CD14-positive monocyte (primary cell): ENCODE results near the gene MCCC2. TPM values are rescaled to one million over a fixed set of nuclear protein-coding genes. Genes with fewer than 3 reads are reported as not detected.
"Not testable (repeated sequence)": the region's sequence is repeated elsewhere in the genome, so short reads cannot be mapped to it uniquely, and the experiment has no call there.

Experiments used
- DNase-seq, 3 donors: peaks; one replicate each; pipeline ENCODE4 v3.0.0-alpha.2; 2011 to 2022
- H2AFZ ChIP-seq: 2 replicates; pipeline ENCODE4 v1.6.0; 2012; ENCODE audit warnings: mild to moderate bottlenecking, low read depth, low read length, inconsistent platforms; ENCODE audit not compliant: insufficient read depth, poor library complexity, severe bottlenecking
- H3K27ac ChIP-seq, 2 donors: 1 replicate in 1 of 2; 2 replicates in 1 of 2; pipeline ENCODE4 v1.5.1; 2012 to 2013; ENCODE audit warnings: low read length in 2 of 2, control low read depth in 1 of 2, inconsistent platforms in 1 of 2, low read depth in 1 of 2, mild to moderate bottlenecking in 1 of 2
- H3K27me3 ChIP-seq, 2 donors: one replicate each; pipeline versions ENCODE4 v1.6.0 to v1.6.1; 2011 to 2013; ENCODE audit warnings: low read length in 2 of 2; ENCODE audit not compliant: control insufficient read depth in 2 of 2, insufficient read depth in 2 of 2
- H3K36me3 ChIP-seq, 2 donors: replicated peaks in 1 of 2; 1 replicate in 1 of 2; 2 replicates in 1 of 2; pipeline versions ENCODE4 v1.5.1 to v1.6.1; 2012 to 2013; ENCODE audit warnings: low read length in 2 of 2, control low read depth in 1 of 2, inconsistent platforms in 1 of 2, mild to moderate bottlenecking in 1 of 2; ENCODE audit not compliant: insufficient read depth in 2 of 2, control insufficient read depth in 1 of 2
- H3K4me1 ChIP-seq, 2 donors: 1 replicate in 1 of 2; 2 replicates in 1 of 2; pipeline versions ENCODE4 v1.5.1 to v1.6.1; 2012 to 2013; ENCODE audit warnings: low read length in 2 of 2, control low read depth in 1 of 2, inconsistent platforms in 1 of 2, mild to moderate bottlenecking in 1 of 2, moderate library complexity in 1 of 2; ENCODE audit not compliant: insufficient read depth in 2 of 2, control insufficient read depth in 1 of 2
- H3K4me2 ChIP-seq: replicated peaks from 2 replicates; pipeline ENCODE3; 2012; ENCODE audit warnings: low read length, moderate library complexity, mild to moderate bottlenecking; ENCODE audit not compliant: poor library complexity, severe bottlenecking; ENCODE audit errors: extremely low read depth
- H3K4me3 ChIP-seq, 3 experiments: fragments of 200-600 bp in 1 of 3; sonication (generic) in 1 of 3; replicated peaks in 1 of 3; 1 replicate in 2 of 3; 2 replicates in 1 of 3; pipeline ENCODE4 v1.5.1; 2011 to 2013; ENCODE audit warnings: low read length in 3 of 3, mild to moderate bottlenecking in 3 of 3, control low read depth in 2 of 3, low read depth in 2 of 3, inconsistent platforms in 1 of 3, moderate library complexity in 1 of 3
- H3K79me2 ChIP-seq: 2 replicates; pipeline ENCODE4 v1.6.0; 2012; ENCODE audit warnings: mild to moderate bottlenecking, control low read depth, inconsistent platforms, low read length, moderate library complexity; ENCODE audit not compliant: insufficient read depth
- H3K9ac ChIP-seq: 2 replicates; pipeline ENCODE4 v1.6.0; 2017; ENCODE audit warnings: low read length, mild to moderate bottlenecking; ENCODE audit not compliant: insufficient read depth, poor library complexity, severe bottlenecking
- H3K9me3 ChIP-seq, 2 donors: replicated peaks in 1 of 2; 1 replicate in 1 of 2; 2 replicates in 1 of 2; pipeline versions ENCODE4 v1.5.1 to v1.6.1; 2012 to 2013; ENCODE audit warnings: low read length in 2 of 2, control low read depth in 1 of 2; ENCODE audit not compliant: control insufficient read depth in 1 of 2, insufficient read depth in 1 of 2
- H4K20me1 ChIP-seq: 2 replicates; pipeline ENCODE4 v1.6.0; 2012; ENCODE audit warnings: mild to moderate bottlenecking, low read length, control low read depth, moderate library complexity; ENCODE audit not compliant: insufficient read depth
- H3K27ac Mint-ChIP-seq, 7 donors: one replicate each; pipeline ENCODE4 v1.8.0; 2020; ENCODE audit warnings: mild to moderate bottlenecking in 7 of 7, mixed read lengths in 7 of 7, moderate library complexity in 6 of 7, inconsistent platforms in 2 of 7
- H3K27me3 Mint-ChIP-seq, 3 donors: one replicate each; pipeline ENCODE4 v1.8.0; 2021 to 2022; ENCODE audit warnings: low read depth in 3 of 3, mild to moderate bottlenecking in 3 of 3, mixed read lengths in 3 of 3, moderate library complexity in 3 of 3, inconsistent platforms in 1 of 3
- H3K36me3 Mint-ChIP-seq, 2 donors: one replicate each; pipeline ENCODE4 v1.8.0; 2020; ENCODE audit warnings: mixed read lengths in 2 of 2, inconsistent platforms in 1 of 2, mild to moderate bottlenecking in 1 of 2
- H3K4me1 Mint-ChIP-seq: one replicate; pipeline ENCODE4 v1.8.0; 2020; ENCODE audit warnings: mild to moderate bottlenecking, mixed read lengths
- H3K4me3 Mint-ChIP-seq, 2 donors: one replicate each; pipeline ENCODE4 v1.8.0; 2020; ENCODE audit warnings: mild to moderate bottlenecking in 2 of 2, mixed read lengths in 2 of 2, moderate library complexity in 1 of 2
- H3K9me3 Mint-ChIP-seq, 7 donors: one replicate each; pipeline ENCODE4 v1.8.0; 2020 to 2022; ENCODE audit warnings: mixed read lengths in 7 of 7, mild to moderate bottlenecking in 6 of 7, moderate library complexity in 6 of 7, inconsistent platforms in 2 of 7
- WGBS: methylation state at CpG from one replicate; pipeline ENCODE4 v1.1.5; 2013; ENCODE audit warnings: missing lambda C conversion rate; ENCODE audit not compliant: insufficient coverage; 5-methylcytosine and 5-hydroxymethylcytosine counted together
- intact Hi-C, 2 donors: fragments of 100-400 bp; cut with micrococcal nuclease; formaldehyde crosslinking; loops; one replicate each; pipeline versions ENCODE4 v1.15.0 to v1.15.1; 2023
- polyA plus RNA-seq, 3 donors: library from polyadenylated mRNA; depleted of rRNA in 1 of 3; unstranded in 2 of 3; stranded (reverse) in 1 of 3; fragments of 300-500 nt in 2 of 3; fragments of >200 nt in 1 of 3; fragmentation: Illumina TruSeq in 2 of 3; gene quantifications; 1 replicate in 2 of 3; 2 replicates in 1 of 3; pipeline ENCODE4 v1.2.3, GENCODE V29; 2012 to 2021
- TF ChIP-seq, protein P1 (sequence below): fragments of 200-600 bp; IDR thresholded peaks from one replicate; pipeline ENCODE4 v1.8.0; 2022; ENCODE audit warnings: antibody characterized with exemption, mild to moderate bottlenecking

MCCC2 gene
- polyA plus RNA-seq, 3 donors: 15.4 to 21.9 (median 16.5) TPM

DNA sequence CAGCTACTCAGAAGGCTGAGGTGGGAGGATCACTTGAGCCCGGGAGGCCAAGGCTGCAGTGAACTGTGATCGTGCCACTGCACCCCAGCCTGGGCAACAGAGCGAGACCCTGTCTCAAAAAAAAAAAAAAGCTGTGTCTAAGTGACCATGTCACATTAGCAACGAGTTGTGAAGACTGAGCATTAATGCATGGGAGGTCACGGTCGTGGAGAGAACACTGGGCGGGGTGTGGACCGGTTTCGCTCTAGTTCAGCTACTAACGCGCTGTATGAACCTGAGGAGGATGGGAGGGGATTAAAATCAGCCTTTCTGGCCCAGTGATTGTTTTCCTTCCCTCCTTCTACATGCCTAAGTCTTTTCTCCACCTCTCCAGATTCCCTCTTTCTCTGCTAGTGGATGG lies 75.2 kb downstream of the MCCC2 start:
- Mint-ChIP-seq H3K4me3 (no peak overlapping the region), H3K27me3 (peaks cover 3 to 5% (median 4%) of the 10 kb centered on the region in 3 donors), H3K36me3 (peaks cover 10 to 12% of the 10 kb centered on the region in 2 donors), H3K4me1 (no peaks in the 10 kb centered on the region), H3K27ac (peak overlapping the region in 1 of 7 donors; percentile 51), H3K9me3 (peaks cover 0 to 2% (median 0%) of the 10 kb centered on the region in 7 donors)
- H2AFZ ChIP-seq: no peak overlapping the region
- H3K36me3 ChIP-seq: peaks cover 2 to 12% of the 10 kb centered on the region in 2 donors
- no peaks in the 10 kb centered on the region for H3K4me1 ChIP-seq
- no peaks in the 10 kb centered on the region for H3K9me3 ChIP-seq
- TF ChIP-seq, protein P1, sequence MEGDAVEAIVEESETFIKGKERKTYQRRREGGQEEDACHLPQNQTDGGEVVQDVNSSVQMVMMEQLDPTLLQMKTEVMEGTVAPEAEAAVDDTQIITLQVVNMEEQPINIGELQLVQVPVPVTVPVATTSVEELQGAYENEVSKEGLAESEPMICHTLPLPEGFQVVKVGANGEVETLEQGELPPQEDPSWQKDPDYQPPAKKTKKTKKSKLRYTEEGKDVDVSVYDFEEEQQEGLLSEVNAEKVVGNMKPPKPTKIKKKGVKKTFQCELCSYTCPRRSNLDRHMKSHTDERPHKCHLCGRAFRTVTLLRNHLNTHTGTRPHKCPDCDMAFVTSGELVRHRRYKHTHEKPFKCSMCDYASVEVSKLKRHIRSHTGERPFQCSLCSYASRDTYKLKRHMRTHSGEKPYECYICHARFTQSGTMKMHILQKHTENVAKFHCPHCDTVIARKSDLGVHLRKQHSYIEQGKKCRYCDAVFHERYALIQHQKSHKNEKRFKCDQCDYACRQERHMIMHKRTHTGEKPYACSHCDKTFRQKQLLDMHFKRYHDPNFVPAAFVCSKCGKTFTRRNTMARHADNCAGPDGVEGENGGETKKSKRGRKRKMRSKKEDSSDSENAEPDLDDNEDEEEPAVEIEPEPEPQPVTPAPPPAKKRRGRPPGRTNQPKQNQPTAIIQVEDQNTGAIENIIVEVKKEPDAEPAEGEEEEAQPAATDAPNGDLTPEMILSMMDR: no peak
- no peaks in the 10 kb centered on the region for H4K20me1 ChIP-seq
- H3K79me2 ChIP-seq: no peaks in the 10 kb centered on the region
- no peaks in the 10 kb centered on the region for H3K27me3 ChIP-seq
- WGBS: 94% methylated on average over 5 of the region's 11 CpGs
- DNase-seq: no peak
- no peak overlapping the region for H3K4me2 ChIP-seq
- no peak overlapping the region for H3K4me3 ChIP-seq
- intact Hi-C loops: no loop called here
- no peak overlapping the region for H3K27ac ChIP-seq
- no peak overlapping the region for H3K9ac ChIP-seq

GRCh38 chr5:71663191-71663969 lies 76.2 kb downstream of the MCCC2 start:
- Mint-ChIP-seq H3K4me3 (no peak overlapping the region), H3K36me3 (peaks cover under 1 to 2% of the 10 kb centered on the region in 2 donors)

DNA sequence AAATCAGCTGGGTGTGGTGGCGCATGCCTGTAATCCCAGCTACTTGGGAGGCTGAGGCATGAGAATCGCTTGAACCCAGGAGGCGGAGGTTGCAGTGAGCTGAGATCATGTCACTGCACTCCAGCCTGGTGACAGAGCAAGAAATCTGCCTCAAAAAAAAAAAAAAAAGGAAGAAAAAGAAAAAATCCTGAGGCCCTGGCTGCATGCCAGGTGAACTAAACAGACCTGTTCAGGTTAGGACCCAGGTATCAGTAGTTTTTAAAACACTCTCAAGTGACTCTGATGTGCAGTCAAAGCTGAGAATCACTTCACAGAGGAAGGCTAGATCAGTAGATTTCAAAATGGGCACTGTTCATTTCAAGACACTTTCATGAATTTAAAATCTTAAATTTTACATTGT lies 77.5 kb downstream of the MCCC2 start:
- H3K9me3 ChIP-seq, H3K4me3 Mint-ChIP-seq, H3K27me3 ChIP-seq, H3K9ac ChIP-seq, H3K36me3 Mint-ChIP-seq, DNase-seq, H3K36me3 ChIP-seq, H4K20me1 ChIP-seq, H3K4me1 Mint-ChIP-seq, intact Hi-C loops, H3K9me3 Mint-ChIP-seq, H3K79me2 ChIP-seq, H3K4me1 ChIP-seq, H3K4me2 ChIP-seq, H3K27me3 Mint-ChIP-seq, H2AFZ ChIP-seq, H3K27ac ChIP-seq, H3K4me3 ChIP-seq: not testable (repeated sequence)
- peak overlapping the region in 1 of 7 donors; percentile 54 for H3K27ac Mint-ChIP-seq
- WGBS: no CpG with 5 or more reads among the region's 3 CpGs

More at GRCh38 chr5:71663191-71663969, 76.2 kb downstream of the MCCC2 start:
- Mint-ChIP-seq H3K9me3 (peaks cover 0 to 5% (median 0%) of the 10 kb centered on the region in 7 donors), H3K27ac (peak overlapping the region in 1 of 7 donors; percentile 17), H3K27me3 (peaks cover 3 to 5% (median 4%) of the 10 kb centered on the region in 3 donors), H3K4me1 (no peaks in the 10 kb centered on the region)
- intact Hi-C loops: no loop called here
- Histone ChIP-seq H3K9ac (no peak overlapping the region), H3K36me3 (peaks cover 0 to 2% of the 10 kb centered on the region in 2 donors), H3K4me2 (no peak overlapping the region), H3K79me2 (no peaks in the 10 kb centered on the region), H2AFZ (no peak overlapping the region), H3K4me1 (no peaks in the 10 kb centered on the region), H3K27me3 (no peaks in the 10 kb centered on the region), H3K4me3 (no peak overlapping the region), H3K27ac (no peak overlapping the region), H3K9me3 (no peaks in the 10 kb centered on the region), H4K20me1 (no peaks in the 10 kb centered on the region)
- TF ChIP-seq, protein P1: no peak
- 79% methylated on average over 3 of the region's 6 CpGs for WGBS
- no peak for DNase-seq
